IMR-90 (cell line): ENCODE data around the gene PPP1R12B. TPM values are rescaled to one million over a fixed set of nuclear protein-coding genes. Genes with fewer than 3 reads are reported as not detected.
A peak's percentile ranks its signal among the peaks of the same experiment; 100 is the strongest.
"Not testable (repeated sequence)": the region's sequence is repeated elsewhere in the genome, so short reads cannot be mapped to it uniquely, and the experiment has no call there.

Source experiments
- ATAC-seq: fragments of 200-7000 bp; cut with Tn5 transposase; 2 replicates; pipeline ENCODE4 v1.9.1; 2020; ENCODE audit warnings: low read depth, mild to moderate bottlenecking, moderate library complexity
- BruUV-seq: library from RNA; stranded (reverse); fragments of 400-500 nt; replicated peaks from 2 replicates; lab custom pipeline; 2021; lab: Mats Ljungman, UMichigan
- CTCF ChIA-PET: fragments of 300-600 bp; formaldehyde crosslinking; extraction: SDS; loops from one replicate; lab custom pipeline; 2021; ENCODE audit warnings: antibody characterized with exemption; lab: Yijun Ruan, JAX
- POLR2A ChIA-PET: fragments of 300-600 bp; sonication (Branson Sonifier 250); formaldehyde crosslinking; loops from one replicate; lab custom pipeline; 2022; ENCODE audit warnings: antibody characterized with exemption; ENCODE audit not compliant: unreplicated experiment; lab: Charles Lee
- DNase-seq: peaks from one replicate; pipeline ENCODE4 v3.0.0; 2013
- H2AFZ ChIP-seq: replicated peaks from 2 replicates; pipeline ENCODE3; 2013; ENCODE audit warnings: low read length, mild to moderate bottlenecking; ENCODE audit not compliant: poor library complexity
- H2AK5ac ChIP-seq: 2 replicates; pipeline ENCODE4 v1.6.1; 2013; ENCODE audit warnings: low read depth, low read length, inconsistent platforms
- H2AK9ac ChIP-seq: replicated peaks from 2 replicates; pipeline ENCODE3; 2013; ENCODE audit warnings: mild to moderate bottlenecking, low read depth, low read length, moderate library complexity; ENCODE audit not compliant: poor library complexity
- H2BK120ac ChIP-seq: 2 replicates; pipeline ENCODE4 v1.6.1; 2013; ENCODE audit warnings: low read depth, low read length, inconsistent platforms
- H2BK15ac ChIP-seq: 3 replicates; pipeline ENCODE4 v1.6.1; 2013; ENCODE audit warnings: low read depth, low read length, inconsistent platforms
- H2BK20ac ChIP-seq: 2 replicates; pipeline ENCODE4 v1.6.1; 2013; ENCODE audit warnings: low read depth, mild to moderate bottlenecking, inconsistent platforms, low read length, moderate library complexity
- H2BK5ac ChIP-seq: 2 replicates; pipeline ENCODE4 v1.6.1; 2013; ENCODE audit warnings: mild to moderate bottlenecking, low read depth, low read length, inconsistent platforms; ENCODE audit not compliant: poor library complexity, severe bottlenecking
- H3K14ac ChIP-seq: replicated peaks from 2 replicates; pipeline ENCODE4 v1.6.1; 2013; ENCODE audit warnings: low read depth, low read length, inconsistent platforms
- H3K18ac ChIP-seq: 2 replicates; pipeline ENCODE4 v1.6.1; 2013; ENCODE audit warnings: low read depth, low read length, control low read depth
- H3K23ac ChIP-seq: 2 replicates; pipeline ENCODE4 v1.6.1; 2013; ENCODE audit warnings: low read depth, low read length, inconsistent platforms
- H3K27ac ChIP-seq: 2 replicates; pipeline ENCODE4 v1.5.1; 2013; ENCODE audit warnings: mild to moderate bottlenecking, control low read depth, low read length; ENCODE audit not compliant: insufficient read depth
- H3K27me3 ChIP-seq: 2 replicates; pipeline ENCODE4 v1.6.1; 2013; ENCODE audit warnings: low read length; ENCODE audit not compliant: control insufficient read depth, insufficient read depth
- H3K36me3 ChIP-seq: 2 replicates; pipeline ENCODE4 v1.6.1; 2013; ENCODE audit warnings: low read length, mixed read lengths; ENCODE audit not compliant: control insufficient read depth, insufficient read depth
- H3K4ac ChIP-seq: 2 replicates; pipeline ENCODE4 v1.6.1; 2013; ENCODE audit warnings: low read depth, low read length, inconsistent platforms
- H3K4me1 ChIP-seq: 2 replicates; pipeline ENCODE4 v1.6.1; 2013; ENCODE audit warnings: low read length, mixed read lengths; ENCODE audit not compliant: control insufficient read depth, insufficient read depth
- H3K4me2 ChIP-seq: 2 replicates; pipeline ENCODE4 v1.6.1; 2013; ENCODE audit warnings: low read depth, mild to moderate bottlenecking, control low read depth, low read length, moderate library complexity
- H3K4me3 ChIP-seq: 2 replicates; pipeline ENCODE4 v1.5.1; 2013; ENCODE audit warnings: low read depth, mild to moderate bottlenecking, control low read depth, low read length, moderate library complexity; ENCODE audit not compliant: insufficient read depth
- H3K56ac ChIP-seq: 2 replicates; pipeline ENCODE4 v1.6.1; 2013; ENCODE audit warnings: low read length, inconsistent platforms; ENCODE audit not compliant: insufficient read depth; ENCODE audit errors: extremely low read depth
- H3K79me1 ChIP-seq, 2 experiments: 2 replicates each; pipeline ENCODE4 v1.6.1; 2013; ENCODE audit warnings: low read length in 2 of 2, inconsistent platforms in 1 of 2, low read depth in 1 of 2
- H3K9ac ChIP-seq: 2 replicates; pipeline ENCODE4 v1.6.1; 2013; ENCODE audit warnings: low read depth, low read length, control low read depth
- H3K9me1 ChIP-seq: 2 replicates; pipeline ENCODE4 v1.6.1; 2013; ENCODE audit warnings: low read length, inconsistent platforms; ENCODE audit not compliant: insufficient read depth
- H3K9me3 ChIP-seq: 2 replicates; pipeline ENCODE4 v1.6.1; 2013; ENCODE audit warnings: low read length; ENCODE audit not compliant: control insufficient read depth, insufficient read depth
- H4K20me1 ChIP-seq: 2 replicates; pipeline ENCODE4 v1.6.1; 2013; ENCODE audit warnings: low read length, inconsistent platforms; ENCODE audit not compliant: insufficient read depth
- H4K5ac ChIP-seq: 2 replicates; pipeline ENCODE4 v1.6.1; 2013; ENCODE audit warnings: mild to moderate bottlenecking, low read depth, low read length, control low read depth
- H4K8ac ChIP-seq, 2 experiments: 2 replicates each; pipeline ENCODE4 v1.6.1; 2013; ENCODE audit warnings: low read depth in 2 of 2, low read length in 2 of 2, control low read depth in 1 of 2, inconsistent platforms in 1 of 2
- H4K91ac ChIP-seq: 2 replicates; pipeline ENCODE4 v1.6.1; 2013; ENCODE audit warnings: low read depth, low read length, inconsistent platforms; ENCODE audit not compliant: insufficient read depth
- WGBS, 2 experiments: methylation state at CpG; one replicate each; pipeline versions ENCODE4 v1.1.5 to v1.1.7; 2013; ENCODE audit warnings: missing lambda C conversion rate in 2 of 2; ENCODE audit not compliant: insufficient read length in 1 of 2; ENCODE audit errors: extremely low coverage in 2 of 2; 5-methylcytosine and 5-hydroxymethylcytosine counted together
- dilution Hi-C: fragments of 300-500 bp; cut with HindIII; formaldehyde crosslinking; loops from one replicate; pipeline ENCODE4 v1.14.3; 2018; ENCODE audit warnings: low sequenced_read_pairs; ENCODE audit not compliant: unreplicated experiment
- in situ Hi-C: fragments of 300-500 bp; cut with MboI; formaldehyde crosslinking; loops from 3 replicates; pipeline ENCODE4 v1.14.3; 2019; ENCODE audit warnings: low sequenced_read_pairs, inconsistent platforms, mixed read lengths
- intact Hi-C: fragments of 100-400 bp; cut with micrococcal nuclease; formaldehyde crosslinking; loops from 2 replicates; pipeline ENCODE4 v1.10.0; 2022
- polyA plus RNA-seq, 3 experiments: library from polyadenylated mRNA; depleted of rRNA; stranded (reverse); fragments of >200 nt; gene quantifications; 2 replicates each; pipeline ENCODE4 v1.2.3, GENCODE V29; 2012; ENCODE audit warnings: low replicate concordance in 1 of 3
- total RNA-seq: library from RNA; depleted of rRNA; stranded (reverse); fragments of >200 nt; gene quantifications from 2 replicates; pipeline ENCODE4 v1.2.3, GENCODE V29; 2012

The PPP1R12B gene
- total and polyA plus RNA-seq, 2 of the 4 experiments (the other 2 are of a cell fraction): 8.5 to 12.0 TPM

GRCh38 chr1:202543537-202543936 lies 195.0 kb downstream of the PPP1R12B start:
- H3K4me2 ChIP-seq, H3K4me3 ChIP-seq, H4K8ac ChIP-seq, CTCF ChIA-PET, H3K18ac ChIP-seq, H3K9me3 ChIP-seq, ATAC-seq, H3K9me1 ChIP-seq, intact Hi-C loops, H4K91ac ChIP-seq, H3K4me1 ChIP-seq, H3K56ac ChIP-seq, H3K14ac ChIP-seq, in situ Hi-C loops, H3K36me3 ChIP-seq, H2BK15ac ChIP-seq, POLR2A ChIA-PET, H2BK5ac ChIP-seq, H4K20me1 ChIP-seq, H2AK9ac ChIP-seq, H3K27ac ChIP-seq, H3K4ac ChIP-seq, H2AFZ ChIP-seq, H3K9ac ChIP-seq, BruUV-seq, dilution Hi-C loops, H2BK20ac ChIP-seq, H2BK120ac ChIP-seq, H3K23ac ChIP-seq, H4K5ac ChIP-seq, H2AK5ac ChIP-seq, H3K27me3 ChIP-seq: not testable (repeated sequence)
- peak; percentile 22 for DNase-seq
- peaks cover 3 to 15% of the 10 kb centered on the region in 2 experiments for H3K79me1 ChIP-seq
- WGBS, 2 experiments: 93% methylated on average over 5 of the region's 11 CpGs; no CpG with 5 or more reads in 1 of the 2 experiments

- H3K4ac ChIP-seq, H3K27me3 ChIP-seq, H3K9me3 ChIP-seq, H2BK15ac ChIP-seq, H3K23ac ChIP-seq, H2AK5ac ChIP-seq, H3K4me1 ChIP-seq, H2BK120ac ChIP-seq, H3K18ac ChIP-seq, H4K8ac ChIP-seq, H3K4me3 ChIP-seq, intact Hi-C loops, H4K91ac ChIP-seq, H3K14ac ChIP-seq, H3K36me3 ChIP-seq, H2BK5ac ChIP-seq, H4K5ac ChIP-seq, H2AFZ ChIP-seq, H2AK9ac ChIP-seq, in situ Hi-C loops, H3K4me2 ChIP-seq, DNase-seq, H3K27ac ChIP-seq, H3K9ac ChIP-seq, dilution Hi-C loops, POLR2A ChIA-PET, H3K56ac ChIP-seq, CTCF ChIA-PET, H4K20me1 ChIP-seq, H2BK20ac ChIP-seq, ATAC-seq, H3K9me1 ChIP-seq, BruUV-seq: not testable (repeated sequence)
- H3K79me1 ChIP-seq: peaks cover 3 to 14% of the 10 kb centered on the region in 2 experiments
- WGBS, 2 experiments: no CpG with 5 or more reads among the region's 6 CpGs
Measured at GRCh38 chr1:202544766-202545449, 196.4 kb downstream of the PPP1R12B start.
